CD4-positive, alpha-beta T cell (primary cell): ENCODE measurements around the gene PDPK1. TPM values are rescaled to one million over a fixed set of nuclear protein-coding genes. Genes with fewer than 3 reads are reported as not detected.
A peak's percentile ranks its signal among the peaks of the same experiment; 100 is the strongest.

Experiments
- ATAC-seq: fragments of 200-7000 bp; cut with Tn5 transposase; one replicate; pipeline ENCODE4 v1.10.0; 2022; ENCODE audit warnings: mild to moderate bottlenecking; ENCODE audit not compliant: poor library complexity
- CTCF ChIA-PET: fragments of 350-600 bp; sonication (Branson Sonifier 250); formaldehyde crosslinking; loops from one replicate; lab custom pipeline; 2021; ENCODE audit warnings: antibody characterized with exemption, inconsistent platforms; lab: Charles Lee
- POLR2A ChIA-PET: fragments of 350-600 bp; sonication (Branson Sonifier 250); formaldehyde crosslinking; loops from one replicate; lab custom pipeline; 2021; ENCODE audit warnings: antibody characterized with exemption, inconsistent platforms; lab: Charles Lee
- DNase-seq, 14 experiments: peaks; one replicate each; pipeline ENCODE4 v3.0.0-alpha.2; 2013 to 2020; ENCODE audit warnings: mixed read lengths in 2 of 14
- H3K27ac ChIP-seq, 2 donors: one replicate each; pipeline versions ENCODE4 v1.5.1 to v1.7.0; 2013; ENCODE audit warnings: low read length in 2 of 2, low read depth in 1 of 2, mild to moderate bottlenecking in 1 of 2
- H3K27me3 ChIP-seq, 2 experiments: 1 replicate in 1 of 2; 2 replicates in 1 of 2; pipeline versions ENCODE4 v1.6.1 to v1.7.0; 2013; ENCODE audit warnings: low read length in 2 of 2, control low read depth in 1 of 2, mild to moderate bottlenecking in 1 of 2, moderate library complexity in 1 of 2; ENCODE audit not compliant: insufficient read depth in 2 of 2, control insufficient read depth in 1 of 2
- H3K36me3 ChIP-seq: one replicate; pipeline ENCODE4 v1.6.1; 2013; ENCODE audit warnings: low read length, control low read depth; ENCODE audit not compliant: insufficient read depth
- H3K4me1 ChIP-seq: one replicate; pipeline ENCODE4 v1.6.1; 2013; ENCODE audit warnings: low read length, control low read depth; ENCODE audit not compliant: insufficient read depth
- H3K4me3 ChIP-seq: one replicate; pipeline ENCODE4 v1.5.1; 2013; ENCODE audit warnings: mild to moderate bottlenecking, low read length, moderate library complexity
- H3K9me3 ChIP-seq, 2 experiments: 1 replicate in 1 of 2; 2 replicates in 1 of 2; pipeline versions ENCODE4 v1.6.1 to v1.7.0; 2013; ENCODE audit warnings: low read length in 2 of 2, mild to moderate bottlenecking in 2 of 2, control low read depth in 1 of 2, moderate library complexity in 1 of 2; ENCODE audit not compliant: control insufficient read depth in 1 of 2, insufficient read depth in 1 of 2
- H3K27ac Mint-ChIP-seq: one replicate; pipeline ENCODE4 v1.8.0; 2020; ENCODE audit warnings: mixed read lengths
- H3K27me3 Mint-ChIP-seq: one replicate; pipeline ENCODE4 v1.8.0; 2021; ENCODE audit warnings: mixed read lengths
- H3K36me3 Mint-ChIP-seq: one replicate; pipeline ENCODE4 v1.8.0; 2021; ENCODE audit warnings: low read depth, mixed read lengths
- H3K4me1 Mint-ChIP-seq: one replicate; pipeline ENCODE4 v1.8.0; 2021; ENCODE audit warnings: low read depth, mixed read lengths
- H3K4me3 Mint-ChIP-seq: one replicate; pipeline ENCODE4 v1.8.0; 2020; ENCODE audit warnings: mild to moderate bottlenecking, mixed read lengths
- H3K9me3 Mint-ChIP-seq: one replicate; pipeline ENCODE4 v1.8.0; 2020; ENCODE audit warnings: mixed read lengths
- CTCF ChIP-seq: fragments of 200-600 bp; IDR thresholded peaks from one replicate; pipeline ENCODE4 v1.8.0; 2022; ENCODE audit warnings: antibody characterized with exemption, mild to moderate bottlenecking
- intact Hi-C, 2 experiments: fragments of 100-400 bp; cut with DNase I in 1 of 2; cut with micrococcal nuclease in 1 of 2; formaldehyde crosslinking; loops; one replicate each; pipeline versions ENCODE4 v1.15.1 to v1.9.0; 2023 to 2025; cut with DNase I, micrococcal nuclease
- total RNA-seq, 174 experiments: library from RNA in 2 of 174; stranded (reverse) in 2 of 174; gene quantifications; one replicate each; pipeline ENCODE4 v1.2.3 and lab custom pipeline; 2021 to 2026

Gene PDPK1
- total RNA-seq, 2 experiments from 2014 or later = 46.1 to 51.1 TPM

GRCh38 chr16:2501946-2502895 lies 35.6 kb upstream of the PDPK1 start:
- H3K4me3 ChIP-seq = no peak overlapping the region
- POLR2A ChIA-PET = interaction anchor here (0.8 to 1.3 kb wide), 2 partner anchors 11 to 73 kb away, joined by 3 to 4 read pairs; partner anchors contain the start of gene CCNF
- intact Hi-C loops = loop anchor here (1.0 to 2.0 kb wide), 4 partner anchors 21 to 307 kb away; partner anchors contain the start of gene ABCA3 (in 2 of the 2)

GRCh38 chr16:2505695-2506094 lies 32.1 kb upstream of the PDPK1 start:
- no peak for TF ChIP-seq CTCF
- ChIA-PET CTCF (no interaction called here), POLR2A (no interaction called here)
- Mint-ChIP-seq H3K4me3 (no peak overlapping the region), H3K27me3 (no peaks in the 10 kb centered on the region), H3K4me1 (peaks cover 4% of the 10 kb centered on the region), H3K36me3 (no peaks in the 10 kb centered on the region), H3K27ac (no peak overlapping the region), H3K9me3 (no peaks in the 10 kb centered on the region)
- no peak overlapping the region for H3K4me3 ChIP-seq
- DNase-seq = peak in 1 of 14 experiments; percentile 12
- no peaks in the 10 kb centered on the region for H3K36me3 ChIP-seq
- intact Hi-C loops = no loop called here
- H3K27ac ChIP-seq = no peak overlapping the region
- H3K27me3 ChIP-seq = no peaks in the 10 kb centered on the region
- H3K9me3 ChIP-seq = no peaks in the 10 kb centered on the region
- ATAC-seq = no peak
- H3K4me1 ChIP-seq = peaks cover 11% of the 10 kb centered on the region

More at GRCh38 chr16:2501946-2502895, 35.6 kb upstream of the PDPK1 start:
- Mint-ChIP-seq H3K9me3 (no peaks in the 10 kb centered on the region), H3K4me1 (peaks cover 4% of the 10 kb centered on the region), H3K27me3 (no peaks in the 10 kb centered on the region), H3K4me3 (no peak overlapping the region), H3K36me3 (peaks cover 4% of the 10 kb centered on the region), H3K27ac (no peak overlapping the region)
- Histone ChIP-seq H3K36me3 (peaks cover 2% of the 10 kb centered on the region), H3K27ac (no peak overlapping the region), H3K27me3 (no peaks in the 10 kb centered on the region), H3K4me1 (peaks cover 7% of the 10 kb centered on the region), H3K9me3 (no peaks in the 10 kb centered on the region)
- ATAC-seq = no peak
- no peak for TF ChIP-seq CTCF
- CTCF ChIA-PET = interaction anchor here (0.8 to 2.5 kb wide), 6 partner anchors 9 to 308 kb away, joined by 3 to 17 read pairs (median 4); partner anchors contain the start of gene ABCA3
- no peak for DNase-seq

- no peak for DNase-seq
- Histone ChIP-seq H3K9me3 (no peaks in the 10 kb centered on the region), H3K27ac (no peak overlapping the region), H3K36me3 (no peaks in the 10 kb centered on the region), H3K4me1 (peaks cover 4% of the 10 kb centered on the region), H3K27me3 (no peaks in the 10 kb centered on the region), H3K4me3 (no peak overlapping the region)
- no peaks in the 10 kb centered on the region for H3K9me3 Mint-ChIP-seq
- no peak overlapping the region for H3K27ac Mint-ChIP-seq
- H3K4me3 Mint-ChIP-seq = no peak overlapping the region
- intact Hi-C loops = no loop called here
- peak; percentile 34 for ATAC-seq
- H3K27me3 Mint-ChIP-seq = no peaks in the 10 kb centered on the region
- POLR2A ChIA-PET = no interaction called here
- TF ChIP-seq CTCF = no peak
- peaks cover 2% of the 10 kb centered on the region for H3K4me1 Mint-ChIP-seq
- CTCF ChIA-PET = no interaction called here
- H3K36me3 Mint-ChIP-seq = no peaks in the 10 kb centered on the region
Measured at GRCh38 chr16:2507052-2507659, 30.7 kb upstream of the PDPK1 start.
